ENCODE measurements around the gene MRPL47. TPM values are rescaled to one million over a fixed set of nuclear protein-coding genes. Genes with fewer than 3 reads are reported as not detected.

MRPL47 gene
- total RNA-seq, 1 donor: 32.2 TPM

- Histone ChIP-seq H3K4me1 (ENCODE audit: insufficient read depth, low read length) (peaks cover 16% of the 10 kb centered on the region), H2AFZ (ENCODE audit: low read length) (no peak overlapping the region), H3K9me3 (ENCODE audit: low read depth, low read length) (no peaks in the 10 kb centered on the region), H3K36me3 (ENCODE audit: insufficient read depth, low read length) (peaks cover 20% of the 10 kb centered on the region), H3K27ac (ENCODE audit: low read depth, low read length) (no peak overlapping the region), H3K79me2 (ENCODE audit: insufficient read depth, low read length) (peaks cover 85% of the 10 kb centered on the region), H3K4me2 (ENCODE audit: insufficient read depth, low read length) (no peak overlapping the region), H3K27me3 (ENCODE audit: insufficient read depth, low read length) (no peaks in the 10 kb centered on the region), H3K4me3 (ENCODE audit: insufficient read depth, low read length) (no peak overlapping the region), H4K20me1 (ENCODE audit: insufficient read depth, low read length) (peaks cover 3% of the 10 kb centered on the region)
- no peak for TF ChIP-seq CTCF (IDR thresholded peaks at IDR 0.05; ENCODE audit: extremely low read depth, low read depth, low read length)
- no peak for DNase-seq (ENCODE audit: insufficient read length, low spot score, missing footprints)
These were observed 2.2 kb upstream of the MRPL47 start for GRCh38 chr3:179606534-179607085.

- TF ChIP-seq CTCF (IDR thresholded peaks at IDR 0.05; ENCODE audit: extremely low read depth, low read depth, low read length): no peak
- Histone ChIP-seq H3K27ac (ENCODE audit: low read depth, low read length) (peak overlapping the region; percentile 94), H4K20me1 (ENCODE audit: insufficient read depth, low read length) (peaks cover 3% of the 10 kb centered on the region), H3K36me3 (ENCODE audit: insufficient read depth, low read length) (peaks cover 42% of the 10 kb centered on the region), H3K4me1 (ENCODE audit: insufficient read depth, low read length) (peaks cover 16% of the 10 kb centered on the region), H3K4me2 (ENCODE audit: insufficient read depth, low read length) (peak overlapping the region; percentile 82), H3K4me3 (ENCODE audit: insufficient read depth, low read length) (peak overlapping the region; percentile 90), H3K9me3 (ENCODE audit: low read depth, low read length) (no peaks in the 10 kb centered on the region), H2AFZ (ENCODE audit: low read length) (peak overlapping the region; percentile 91), H3K79me2 (ENCODE audit: insufficient read depth, low read length) (peaks cover 79% of the 10 kb centered on the region), H3K27me3 (ENCODE audit: insufficient read depth, low read length) (no peaks in the 10 kb centered on the region)
- no peak for DNase-seq (ENCODE audit: insufficient read length, low spot score, missing footprints)
These were observed 607 bp downstream of the MRPL47 start for GRCh38 chr3:179603831-179604230.

GRCh38 chr3:179603321-179603720 lies 1.1 kb downstream of the MRPL47 start:
- peaks cover 76% of the 10 kb centered on the region for H3K79me2 ChIP-seq (ENCODE audit: insufficient read depth, low read length)

GRCh38 chr3:179599531-179599930 lies 4.9 kb downstream of the MRPL47 start:
- H3K9me3 ChIP-seq (ENCODE audit: low read depth, low read length): no peaks in the 10 kb centered on the region
- H3K4me2 ChIP-seq (ENCODE audit: insufficient read depth, low read length): no peak overlapping the region
- peaks cover 49% of the 10 kb centered on the region for H3K79me2 ChIP-seq (ENCODE audit: insufficient read depth, low read length)
- no peak overlapping the region for H3K27ac ChIP-seq (ENCODE audit: low read depth, low read length)
- H3K27me3 ChIP-seq (ENCODE audit: insufficient read depth, low read length): no peaks in the 10 kb centered on the region
- TF ChIP-seq CTCF (IDR thresholded peaks at IDR 0.05; ENCODE audit: extremely low read depth, low read depth, low read length): no peak
- peaks cover 3% of the 10 kb centered on the region for H4K20me1 ChIP-seq (ENCODE audit: insufficient read depth, low read length)
- no peak overlapping the region for H3K4me3 ChIP-seq (ENCODE audit: insufficient read depth, low read length)
- DNase-seq (ENCODE audit: insufficient read length, low spot score, missing footprints): no peak
- H3K36me3 ChIP-seq (ENCODE audit: insufficient read depth, low read length): peaks cover 63% of the 10 kb centered on the region
- peaks cover 11% of the 10 kb centered on the region for H3K4me1 ChIP-seq (ENCODE audit: insufficient read depth, low read length)
- no peak overlapping the region for H2AFZ ChIP-seq (ENCODE audit: low read length)

More at GRCh38 chr3:179603321-179603720, 1.1 kb downstream of the MRPL47 start:
- H3K4me3 ChIP-seq (ENCODE audit: insufficient read depth, low read length): peak overlapping the region; percentile 90
- H3K4me2 ChIP-seq (ENCODE audit: insufficient read depth, low read length): peak overlapping the region; percentile 82
- TF ChIP-seq CTCF (IDR thresholded peaks at IDR 0.05; ENCODE audit: extremely low read depth, low read depth, low read length): no peak
- peaks cover 43% of the 10 kb centered on the region for H3K36me3 ChIP-seq (ENCODE audit: insufficient read depth, low read length)
- no peak for DNase-seq (ENCODE audit: insufficient read length, low spot score, missing footprints)
- H3K4me1 ChIP-seq (ENCODE audit: insufficient read depth, low read length): peaks cover 16% of the 10 kb centered on the region
- peak overlapping the region; percentile 94 for H3K27ac ChIP-seq (ENCODE audit: low read depth, low read length)
- H2AFZ ChIP-seq (ENCODE audit: low read length): no peak overlapping the region
- no peaks in the 10 kb centered on the region for H3K27me3 ChIP-seq (ENCODE audit: insufficient read depth, low read length)
- no peaks in the 10 kb centered on the region for H3K9me3 ChIP-seq (ENCODE audit: low read depth, low read length)
- peaks cover 3% of the 10 kb centered on the region for H4K20me1 ChIP-seq (ENCODE audit: insufficient read depth, low read length)

All from osteoblast (primary cell).